Fibroblast of the conjunctiva (primary cell): ENCODE data around the gene ZFAND3.

Experiments used
- DNase-seq: peaks from one replicate; pipeline ENCODE4 v3.0.0-alpha.2; 2010; ENCODE audit warnings: low read depth

ZFAND3 gene

DNA sequence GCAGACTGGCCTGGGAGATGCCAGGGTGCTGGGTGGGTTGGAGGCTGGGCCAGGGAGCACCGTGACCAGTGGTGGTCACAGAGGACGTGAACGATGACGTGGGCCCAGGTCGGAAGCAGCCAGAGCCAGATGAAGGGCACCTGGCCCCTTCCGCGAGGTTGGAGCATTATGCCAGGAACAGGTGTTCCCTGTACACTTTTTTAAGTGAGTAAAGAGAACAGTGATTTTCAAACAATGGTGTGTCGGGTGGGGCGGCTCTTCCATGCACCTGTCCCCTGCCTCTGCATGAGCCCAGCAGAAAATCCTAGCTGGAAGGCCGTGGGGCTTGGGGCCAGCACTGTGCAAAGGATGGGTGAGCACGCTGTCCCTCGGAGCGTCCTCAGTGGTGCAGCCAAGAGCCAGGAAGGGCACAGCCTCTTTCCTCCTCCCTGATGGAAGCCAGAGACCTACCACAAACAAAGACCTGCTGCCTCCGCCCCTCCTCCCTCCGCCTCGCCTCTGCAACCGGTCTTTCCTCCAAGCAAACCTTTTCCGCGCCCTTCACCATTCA is 350.5 kb downstream of the ZFAND3 start:
- no peak for DNase-seq

DNA sequence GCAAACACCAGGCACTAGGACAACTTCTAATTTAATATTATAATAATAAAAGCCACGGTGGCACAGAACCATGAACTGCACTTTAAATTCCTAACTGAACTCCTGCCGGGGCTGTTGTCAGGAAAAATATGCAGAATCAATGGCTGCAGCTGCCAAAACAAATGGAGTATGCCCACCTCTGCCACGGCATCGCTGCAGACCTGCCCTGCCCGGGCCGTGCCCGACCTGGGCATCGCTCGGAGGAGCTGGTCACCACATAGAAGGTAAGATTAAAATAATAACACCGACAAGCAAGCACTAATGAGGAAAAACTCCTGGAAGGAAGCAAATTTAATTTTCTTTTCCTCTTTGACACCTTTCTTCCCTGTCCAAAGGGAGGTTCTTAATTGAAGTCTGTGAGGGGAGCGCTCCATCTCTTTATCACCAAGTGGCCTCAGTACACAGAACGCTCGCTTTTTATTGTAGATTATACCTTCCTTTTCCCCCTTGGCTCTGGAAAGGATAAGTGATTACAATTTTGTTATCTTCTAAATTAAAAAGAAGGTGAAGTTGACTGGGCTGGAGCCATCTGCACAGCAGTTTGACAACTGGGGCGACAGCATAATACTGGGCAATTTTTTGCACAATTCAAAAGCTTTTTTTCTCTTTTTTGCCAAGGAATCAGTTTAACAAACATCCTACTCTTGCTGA is 351.3 kb downstream of the ZFAND3 start:
- DNase-seq = no peak

DNA sequence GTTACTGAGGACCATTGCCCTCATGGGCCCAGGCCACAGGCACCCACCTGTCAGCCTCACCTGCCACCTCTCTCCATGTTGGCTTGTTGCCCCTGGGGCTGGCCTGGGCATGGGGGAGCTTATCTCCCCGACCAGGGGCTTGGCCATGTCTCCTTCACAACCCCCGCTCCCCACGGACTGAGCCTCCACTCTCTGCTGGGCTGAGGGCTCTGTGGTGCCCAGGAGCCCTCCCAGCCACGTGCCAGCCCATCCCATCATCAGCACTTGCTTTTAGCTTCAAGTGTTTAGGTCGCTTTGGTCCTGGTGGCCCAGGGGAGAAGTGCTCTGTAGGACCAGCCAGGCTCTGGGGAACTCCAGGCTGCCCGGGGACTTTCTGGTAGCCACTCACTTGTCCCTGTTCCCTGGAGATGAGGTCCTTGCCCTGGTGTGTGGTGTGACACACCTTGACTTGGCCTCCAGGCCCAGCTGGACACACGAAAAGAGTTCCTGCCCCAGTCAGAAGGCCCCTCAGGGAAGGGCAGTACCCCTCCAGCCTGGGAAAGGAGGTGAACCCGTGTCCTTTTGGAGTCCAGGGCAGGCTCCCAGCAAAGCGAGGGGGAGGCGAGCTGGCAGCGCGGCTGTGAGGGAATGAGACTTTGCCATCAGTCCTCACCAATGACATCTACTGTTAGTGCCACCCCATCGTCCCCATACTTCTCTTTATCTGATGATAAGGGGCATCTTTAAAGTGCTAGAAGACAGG is 352.6 kb downstream of the ZFAND3 start:
- no peak for DNase-seq

DNA sequence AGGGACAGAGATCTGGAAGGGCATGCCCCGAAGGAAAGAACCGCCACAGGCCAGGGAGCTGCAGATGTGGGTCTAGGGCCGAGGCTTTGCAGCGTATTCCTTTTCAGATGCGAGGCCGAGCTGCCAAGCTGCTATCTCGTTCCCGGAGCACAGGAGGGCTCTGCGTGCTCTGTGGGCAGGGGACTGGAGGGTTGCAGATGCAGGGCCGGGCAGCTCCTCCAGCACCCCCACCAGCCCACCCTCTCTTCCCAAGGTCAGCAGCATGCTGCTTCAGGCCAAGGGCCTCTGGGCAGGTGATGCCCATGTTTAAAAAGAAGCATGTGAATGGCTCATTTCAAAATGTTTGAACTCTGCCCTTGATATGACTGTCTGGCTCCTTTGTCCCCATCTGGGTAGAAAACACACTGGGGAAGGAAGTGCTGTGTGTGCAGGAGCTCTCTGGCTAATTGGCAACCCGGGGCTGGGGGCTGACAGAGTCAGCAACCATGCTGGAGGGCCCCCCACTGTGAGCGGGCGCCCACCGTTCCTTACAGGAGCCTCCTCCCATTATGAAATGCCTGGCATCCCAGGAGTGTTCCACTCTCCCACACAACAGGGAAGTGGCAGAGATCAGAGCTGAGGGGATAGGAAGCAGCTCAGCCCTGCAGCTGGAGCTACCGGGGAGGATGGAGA is 353.3 kb downstream of the ZFAND3 start:
- DNase-seq = no peak

DNA sequence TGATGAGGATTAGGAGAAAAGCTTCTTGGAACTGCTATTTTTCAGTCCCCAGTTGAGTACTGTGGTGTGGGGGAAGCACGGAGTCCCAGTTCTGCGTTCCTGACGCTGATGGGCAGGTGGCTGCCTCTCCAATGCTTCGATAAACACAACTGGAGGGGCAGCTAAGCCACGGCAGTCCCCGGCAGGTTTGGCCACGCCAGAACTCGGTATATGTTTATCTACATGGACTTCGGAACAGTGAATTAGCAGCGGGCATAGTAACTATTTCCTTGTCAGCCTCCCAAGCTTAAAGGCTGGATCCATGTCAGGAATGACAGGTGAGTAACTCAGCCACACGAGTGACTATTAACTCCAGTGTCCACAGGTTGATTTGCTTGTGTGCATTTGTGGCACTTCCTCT is 354.4 kb downstream of the ZFAND3 start:
- no peak for DNase-seq

DNA sequence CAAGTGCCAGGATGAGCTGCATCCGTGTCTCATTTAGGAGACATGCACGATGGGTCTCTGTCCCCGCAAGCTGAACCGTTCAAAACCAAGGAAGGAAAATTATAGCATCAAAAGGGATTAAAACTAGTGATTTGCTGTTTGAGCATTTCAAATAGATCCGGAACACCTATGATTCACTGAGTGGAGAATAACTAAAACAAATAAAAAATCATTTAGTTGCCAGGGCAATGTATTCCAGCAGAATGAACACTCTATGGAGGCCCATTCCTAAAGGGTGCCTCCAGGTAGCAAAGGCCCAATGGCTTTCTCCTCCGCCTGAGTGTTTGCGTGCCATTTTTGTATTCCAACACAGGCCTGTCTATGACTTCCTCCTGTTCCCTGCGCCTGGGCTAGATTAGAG is 354.8 kb downstream of the ZFAND3 start:
- DNase-seq = no peak

DNA sequence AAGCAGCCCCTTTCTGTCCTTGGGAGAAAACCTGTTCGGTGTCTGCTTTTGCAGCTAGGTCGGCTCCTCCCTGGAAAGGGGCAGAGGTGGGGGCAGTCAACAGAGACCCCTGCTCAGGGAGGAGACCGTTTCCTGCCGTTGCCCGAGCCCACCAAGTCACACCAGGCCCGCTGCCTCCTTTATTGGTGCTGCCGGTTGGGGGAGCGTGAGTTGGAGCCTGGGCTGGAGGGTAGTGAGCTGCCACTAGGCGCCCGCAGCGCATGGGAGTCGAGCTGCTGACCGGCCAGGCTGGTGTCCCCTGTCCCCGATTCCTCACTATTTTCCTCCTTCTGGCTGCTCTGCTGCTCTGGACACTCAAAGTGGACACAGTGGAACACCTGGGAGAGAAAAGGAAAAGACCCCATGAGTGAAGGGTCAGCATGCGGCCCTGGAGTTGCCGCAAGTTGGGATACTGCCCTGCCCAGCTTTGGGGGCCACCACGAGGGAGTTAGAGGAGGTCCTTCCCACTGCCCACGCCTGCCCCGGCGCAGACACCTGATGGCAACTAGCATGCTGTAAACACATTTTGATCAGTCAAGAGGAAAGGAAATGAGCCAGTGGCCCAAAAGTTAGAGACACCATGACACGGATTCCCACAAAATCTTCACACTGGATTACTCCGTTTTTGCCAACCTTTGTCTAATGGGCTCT is 355.4 kb downstream of the ZFAND3 start:
- no peak for DNase-seq

DNA sequence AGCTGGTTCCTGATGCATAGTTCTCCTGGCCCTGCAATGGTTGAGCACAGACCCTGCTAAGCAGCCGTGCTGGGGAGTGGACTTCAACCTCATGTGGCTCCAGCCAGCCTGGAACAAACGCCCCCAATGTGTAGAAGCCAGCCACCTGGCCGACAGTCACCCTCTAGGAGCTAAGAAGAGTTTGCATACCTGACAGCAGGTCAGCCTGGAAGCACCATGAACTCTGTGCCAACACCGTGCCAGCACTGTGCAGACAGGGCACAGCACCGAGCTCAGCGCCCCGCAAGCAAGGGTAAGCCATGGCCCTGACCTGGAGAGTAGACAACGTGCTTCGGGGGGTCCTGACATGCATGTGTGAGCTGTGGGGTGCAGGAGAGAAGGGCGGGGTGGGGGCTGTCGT is 356.3 kb downstream of the ZFAND3 start:
- DNase-seq = no peak

DNA sequence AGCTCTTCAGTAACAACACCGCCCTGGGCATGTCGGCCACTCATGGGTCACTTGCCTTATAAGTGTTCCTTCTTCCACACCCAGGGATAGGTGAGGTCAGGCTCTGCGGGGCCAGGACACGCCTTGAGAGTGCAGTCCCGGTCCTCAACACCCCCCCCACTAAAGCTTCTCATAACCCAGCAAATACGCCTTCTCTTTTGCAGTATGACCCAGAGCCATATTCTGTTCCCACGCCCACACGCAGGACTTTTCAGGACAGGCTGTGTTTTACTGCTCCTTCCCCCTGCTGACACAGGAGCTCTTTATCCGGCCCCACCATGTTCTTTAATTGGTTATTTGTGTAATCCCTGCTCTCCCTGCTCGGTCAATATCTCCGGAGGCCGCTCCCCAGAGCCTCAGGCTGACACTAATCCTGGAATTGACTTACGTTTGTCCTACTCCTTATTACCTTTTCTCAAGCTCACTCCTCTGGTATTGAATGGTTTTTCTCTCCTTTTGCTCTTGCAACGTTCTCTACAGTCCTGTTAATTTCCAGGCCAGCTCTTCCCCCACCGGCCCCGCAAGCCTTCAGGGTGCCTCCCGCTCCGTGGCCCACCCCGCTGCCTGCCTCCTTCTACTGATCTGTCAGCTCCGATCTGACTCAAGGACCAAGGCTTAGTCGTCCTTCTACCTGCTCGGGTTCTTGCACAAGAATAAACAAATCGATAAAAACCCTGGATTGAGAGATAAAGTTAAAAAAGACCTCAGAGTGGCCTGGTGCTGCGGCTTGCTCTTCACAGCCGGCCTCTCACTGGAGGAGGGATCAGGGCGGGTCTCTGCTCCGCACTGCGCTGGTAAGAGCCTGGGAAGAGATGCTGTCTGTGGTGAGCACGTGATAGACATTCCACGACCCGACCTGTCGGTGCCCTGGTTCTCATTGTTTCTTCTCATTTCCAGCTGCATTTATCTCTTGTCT is 357.5 kb downstream of the ZFAND3 start:
- DNase-seq = no peak

DNA sequence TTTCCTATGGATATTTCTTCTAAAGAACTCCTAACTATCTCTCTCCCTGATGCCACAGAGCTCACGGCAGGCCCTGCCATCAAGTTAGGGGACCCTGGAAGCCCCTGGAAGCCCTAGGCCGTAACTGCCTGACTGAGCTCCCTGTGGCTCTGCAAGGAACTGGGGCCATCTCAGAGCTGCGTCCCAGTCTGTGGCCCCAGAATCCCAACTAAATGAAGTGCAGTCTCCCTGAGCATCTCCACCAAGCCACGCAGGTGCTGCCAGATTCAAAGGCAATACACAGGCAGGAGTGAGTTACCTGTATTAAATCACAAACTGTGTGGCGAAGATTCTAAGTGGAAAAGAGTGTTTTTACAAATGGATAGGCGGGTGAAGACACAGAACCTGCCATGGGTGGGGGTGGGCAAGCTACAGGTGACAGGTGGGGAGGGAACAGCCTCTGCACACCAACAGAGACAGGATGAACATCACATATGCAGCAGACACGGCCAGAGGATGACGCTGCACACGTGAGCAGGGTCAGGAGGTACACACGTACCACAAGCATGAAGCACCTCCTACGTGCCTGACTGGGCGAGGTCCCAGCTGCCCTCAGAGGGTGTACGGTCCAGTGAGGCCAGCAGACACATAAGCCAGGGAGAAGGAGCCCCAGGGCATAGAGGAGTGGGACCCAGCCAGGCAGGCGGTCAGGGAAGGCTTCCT is 358.5 kb downstream of the ZFAND3 start:
- DNase-seq = no peak

DNA sequence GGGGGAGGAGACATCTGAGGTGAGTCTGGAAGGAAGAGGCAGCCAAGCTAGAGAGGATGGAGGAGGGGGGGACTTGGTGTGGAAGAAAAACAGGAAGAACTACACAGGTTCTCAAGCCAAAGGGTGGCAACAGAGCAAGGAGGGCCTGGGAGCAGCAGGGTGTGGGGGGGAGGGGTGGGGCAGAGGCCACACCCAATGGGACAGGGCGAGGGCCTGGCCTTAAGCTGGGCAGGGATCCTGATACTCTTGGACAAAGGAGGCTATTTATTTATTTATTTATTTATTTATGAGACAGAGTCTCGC is 359.0 kb downstream of the ZFAND3 start:
- no peak for DNase-seq

DNA sequence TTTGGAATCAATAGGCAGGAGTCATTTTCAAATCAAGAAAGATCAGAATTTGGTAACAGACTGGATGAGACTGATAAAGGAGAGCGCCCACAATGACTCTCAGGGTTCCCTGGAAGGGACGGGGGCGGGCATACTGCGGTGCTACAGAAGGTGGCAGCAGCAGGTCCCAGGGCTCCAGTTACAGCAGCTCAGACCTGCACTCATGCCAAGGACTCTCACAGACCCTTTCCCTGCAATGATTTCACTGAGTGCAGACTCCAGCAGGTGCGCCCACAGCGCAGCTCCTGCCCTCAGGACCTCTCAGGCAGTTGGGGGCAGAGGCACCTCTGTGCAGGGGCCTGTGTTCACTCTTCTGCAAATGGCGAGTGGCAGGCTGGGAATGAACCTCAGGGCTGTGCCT is 359.8 kb downstream of the ZFAND3 start:
- no peak for DNase-seq

DNA sequence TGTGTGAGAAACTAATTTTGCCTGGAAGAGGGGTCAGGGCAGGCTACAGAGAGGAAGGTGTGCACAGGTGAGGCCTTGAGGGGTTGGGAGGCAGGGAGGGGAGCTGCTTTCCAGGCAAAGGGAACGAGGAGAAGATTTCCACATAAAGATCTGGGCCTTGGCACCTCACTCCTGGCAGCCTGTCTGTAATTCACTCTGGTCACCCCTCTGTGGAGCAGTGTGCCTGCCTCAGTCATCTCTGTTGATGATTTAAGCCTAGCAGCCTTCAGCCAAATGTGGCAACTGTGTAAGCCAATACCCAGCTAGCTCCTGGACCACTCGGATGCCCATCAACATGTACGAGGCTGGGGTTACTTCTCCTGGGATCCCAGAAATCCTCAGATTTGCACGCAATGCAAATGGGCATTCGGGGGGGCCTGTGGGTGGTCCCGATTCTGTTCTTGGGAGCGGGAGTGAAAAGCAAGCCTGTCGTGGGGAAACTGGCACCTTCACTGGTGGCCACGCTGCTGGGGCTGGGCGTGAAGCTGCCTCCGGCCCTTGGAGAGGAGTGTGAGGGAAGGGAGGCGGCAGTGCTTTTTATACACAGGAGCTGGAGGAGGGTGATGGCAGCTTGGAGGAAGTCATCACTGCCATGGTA is 360.4 kb downstream of the ZFAND3 start:
- DNase-seq = no peak

DNA sequence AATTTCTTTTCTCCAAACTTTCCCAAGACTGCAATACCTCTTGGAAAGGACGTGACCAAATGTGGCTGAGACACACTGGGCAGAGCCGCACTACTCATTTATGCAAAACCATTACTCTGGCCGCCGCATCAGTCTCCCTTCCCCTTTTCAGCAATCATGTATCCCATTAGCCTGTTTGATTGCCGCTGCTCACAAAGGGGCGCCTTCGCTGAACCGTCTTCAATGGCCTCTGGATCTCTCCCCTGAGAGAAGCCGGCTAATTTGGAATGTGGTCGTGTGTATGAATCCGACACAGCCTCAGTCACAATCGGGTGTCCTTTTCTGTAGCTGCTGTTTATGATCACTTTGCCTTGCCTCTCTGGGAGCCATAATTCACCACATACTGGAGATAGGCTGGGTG is 361.1 kb downstream of the ZFAND3 start:
- DNase-seq = no peak

DNA sequence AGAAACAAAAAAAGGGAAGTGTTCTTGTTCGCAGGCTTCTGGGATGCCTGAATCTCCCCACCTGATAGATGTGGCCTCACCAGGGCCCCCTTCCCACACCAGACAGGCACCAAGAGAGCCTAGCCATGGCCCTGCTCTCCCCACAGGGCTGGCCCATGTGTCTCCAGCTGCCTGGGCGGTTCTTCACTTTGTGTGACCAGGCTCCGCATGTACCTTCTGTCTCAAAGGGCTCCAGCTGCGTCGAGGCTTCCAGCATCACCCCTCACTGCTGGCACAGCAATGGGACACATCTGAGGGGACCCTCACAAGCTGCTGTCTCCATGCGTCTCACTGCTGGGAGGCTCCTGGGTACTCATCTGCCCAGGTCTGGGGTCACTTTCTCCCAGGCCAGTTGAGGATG is 362.9 kb downstream of the ZFAND3 start:
- DNase-seq = no peak

DNA sequence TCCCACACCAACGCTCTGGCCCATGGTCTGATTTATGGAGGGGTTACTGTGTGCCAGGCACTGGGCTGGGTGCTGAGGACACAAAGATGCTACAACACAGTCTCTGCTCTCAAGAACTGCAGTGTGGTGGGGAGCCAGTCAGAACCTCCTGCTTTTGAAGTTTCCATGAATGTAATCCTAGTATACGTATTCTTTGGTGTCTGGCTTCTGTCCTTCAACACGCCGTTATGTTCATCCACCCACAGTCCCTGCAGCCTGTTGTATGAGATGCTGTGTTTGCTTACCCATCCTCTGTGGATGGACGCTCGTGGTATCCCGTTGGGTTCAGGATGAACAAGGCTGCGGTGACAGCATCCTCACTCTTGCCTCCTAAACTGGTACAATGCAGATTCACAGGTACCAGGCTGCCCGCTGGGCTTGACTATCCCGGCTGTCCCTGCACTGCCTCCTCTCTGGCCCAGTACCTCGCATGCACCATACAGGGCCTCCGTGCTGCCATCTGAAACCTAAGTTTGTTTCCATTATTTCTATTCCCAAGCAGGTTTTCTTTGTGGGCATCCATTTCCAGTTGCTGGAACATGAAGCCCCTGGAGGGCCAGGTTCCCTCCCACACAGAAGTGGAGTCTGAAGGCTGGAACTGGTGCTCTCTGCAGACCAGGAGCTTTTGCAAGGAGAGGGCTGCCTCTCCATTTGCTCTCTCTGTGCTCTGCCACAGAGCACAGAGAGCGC is 364.5 kb downstream of the ZFAND3 start:
- no peak for DNase-seq

DNA sequence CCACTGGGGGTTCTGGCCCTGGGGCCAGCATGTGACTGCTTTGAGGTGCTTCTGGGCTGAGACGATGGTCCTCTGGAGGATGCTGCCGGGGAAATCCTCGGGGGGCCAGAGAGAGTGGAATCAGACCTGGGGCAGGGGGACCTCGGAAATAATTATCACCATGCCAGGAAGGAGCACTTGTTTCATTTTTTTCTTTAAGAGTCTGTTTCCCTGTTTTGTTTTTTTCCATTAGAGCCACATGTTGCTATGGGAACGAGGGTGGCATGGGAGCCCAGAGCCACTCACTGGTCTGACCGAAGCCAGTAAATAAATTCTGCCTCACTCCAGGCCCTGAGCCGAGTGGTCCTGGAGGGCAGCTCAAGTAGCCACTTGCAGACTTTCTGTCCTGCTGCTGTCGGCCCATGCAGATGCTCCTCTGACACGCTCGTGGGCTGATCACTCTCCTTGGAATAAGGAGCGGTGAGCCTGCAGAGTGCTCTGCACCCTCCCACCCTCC is 365.1 kb downstream of the ZFAND3 start:
- DNase-seq = no peak

DNA sequence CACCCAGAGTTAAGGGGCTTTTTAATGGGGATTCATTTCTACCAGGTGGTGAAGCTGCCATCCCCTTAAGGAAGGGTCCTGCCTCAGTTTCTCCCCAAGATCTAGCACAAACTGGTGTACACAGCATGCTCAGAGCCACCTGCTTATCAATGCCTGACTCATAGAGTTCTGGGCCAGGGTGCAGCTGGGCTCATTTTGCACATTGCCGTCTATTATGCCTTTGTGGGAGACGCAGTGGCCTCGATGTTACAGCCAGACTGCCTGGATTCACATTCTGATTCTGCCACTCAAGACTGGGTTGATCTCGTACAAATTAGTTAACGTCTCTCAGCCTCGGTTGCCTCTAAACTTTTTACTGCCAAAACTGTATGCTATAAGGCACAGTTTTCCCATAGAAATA is 365.7 kb downstream of the ZFAND3 start:
- DNase-seq = no peak

DNA sequence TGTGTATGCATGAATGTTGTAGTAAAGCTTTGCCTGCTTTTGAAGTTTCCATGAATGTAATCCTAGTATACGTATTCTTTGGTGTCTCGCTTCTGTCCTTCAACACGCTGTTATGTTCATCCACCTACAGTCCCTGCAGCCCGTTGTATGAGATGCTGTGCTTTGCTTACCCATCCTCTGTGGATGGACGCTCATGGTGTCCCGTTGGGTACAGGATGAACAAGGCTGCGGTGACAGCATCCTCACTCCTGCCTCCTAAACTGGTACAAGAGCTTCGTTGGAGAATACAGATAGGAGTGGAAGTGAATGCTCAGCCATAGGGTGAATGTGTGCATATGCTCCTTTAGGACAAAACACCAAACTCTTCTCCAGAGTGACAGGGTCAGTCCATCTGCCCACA is 366.2 kb downstream of the ZFAND3 start:
- DNase-seq = no peak

DNA sequence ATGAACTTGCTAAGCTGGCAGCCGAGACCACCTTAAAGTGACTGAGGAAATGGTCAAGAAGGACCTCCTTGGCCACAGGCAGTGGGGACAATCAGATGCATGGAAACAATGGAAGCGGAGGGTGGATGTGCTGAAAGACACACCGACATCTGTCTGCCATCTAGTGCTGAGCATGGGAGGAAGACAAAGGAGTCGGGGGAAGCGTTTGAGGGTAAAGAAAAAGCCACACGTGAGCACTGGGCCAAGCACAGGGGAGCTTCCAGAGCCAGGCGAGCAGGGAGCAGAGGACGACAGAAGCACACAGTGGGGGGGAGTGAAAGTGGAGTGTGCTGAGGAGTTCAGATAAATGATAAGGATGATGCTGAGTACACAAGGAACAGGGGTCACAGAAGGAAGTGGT is 367.8 kb downstream of the ZFAND3 start:
- no peak for DNase-seq
